HG03460 (cell line): Measurements from ENCODE around the gene PPP6R1.

Experiments
- ATAC-seq: cut with Tn5 transposase; IDR thresholded peaks from one replicate; pipeline ENCODE4 v1.9.1; 2021; ENCODE audit not compliant: unreplicated experiment

Gene PPP6R1

DNA sequence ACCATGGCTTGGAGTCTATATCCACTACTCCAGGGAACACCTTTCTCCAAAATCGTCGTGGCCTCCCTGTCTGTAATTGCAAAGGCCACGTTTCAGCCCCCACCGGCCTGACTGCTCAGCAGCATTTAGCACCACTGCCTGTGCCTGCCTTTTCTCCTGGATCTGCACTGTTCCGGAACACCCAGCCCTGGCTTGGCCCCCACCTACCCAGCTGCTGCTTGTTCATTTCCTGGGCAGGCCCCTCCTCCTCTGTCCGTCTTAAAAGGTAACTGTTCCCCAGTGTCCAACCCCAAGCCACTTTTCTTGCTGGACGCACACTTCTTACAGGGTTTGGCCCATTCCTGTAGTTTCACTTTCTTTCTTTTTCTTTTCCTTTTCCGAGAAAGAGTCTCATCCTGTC, 70.2 kb downstream of the PPP6R1 start:
- no peak for ATAC-seq

DNA sequence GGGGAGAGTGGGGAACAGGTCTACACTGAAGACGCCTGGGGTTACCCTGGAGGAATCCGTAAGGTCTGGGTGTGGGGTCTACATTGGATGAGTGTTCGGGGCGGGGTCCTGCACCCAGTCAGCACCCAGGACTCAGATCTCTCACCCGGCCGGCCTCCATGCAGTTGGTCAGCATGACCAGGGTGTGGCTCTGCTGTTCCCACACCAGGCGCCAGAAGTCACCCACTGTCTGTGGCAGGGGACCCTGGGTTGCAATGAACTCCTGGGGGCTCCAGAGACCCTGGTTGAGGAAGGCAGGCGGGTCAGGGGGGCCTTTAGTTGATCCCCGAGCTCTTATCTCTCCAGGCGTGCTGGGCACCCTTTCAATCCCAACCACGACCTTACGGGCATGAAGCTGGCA, 72.7 kb downstream of the PPP6R1 start:
- no peak for ATAC-seq

DNA sequence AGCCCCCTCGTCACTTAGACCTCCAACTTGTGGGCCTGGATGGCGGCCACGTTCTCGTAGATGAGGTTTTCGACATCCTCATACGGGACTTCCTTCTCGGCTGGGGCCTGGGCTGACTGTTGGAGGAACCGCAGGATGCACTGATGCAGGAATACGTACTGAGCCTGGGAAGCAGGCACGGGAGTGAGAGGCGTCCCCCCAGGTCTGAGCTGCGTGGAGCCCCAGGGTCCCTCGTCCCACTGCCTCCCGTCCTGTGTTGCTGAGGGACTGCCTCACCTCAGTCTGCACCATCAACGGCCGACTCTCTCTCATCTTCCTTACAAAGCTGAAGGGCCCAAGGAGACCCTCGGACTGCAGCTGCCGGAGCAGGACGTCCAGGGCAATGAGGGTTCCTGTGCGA, 77.1 kb downstream of the PPP6R1 start:
- ATAC-seq, result no peak
